Osteoblast (primary cell): ENCODE results near the gene MYLK4. TPM values are rescaled to one million over a fixed set of nuclear protein-coding genes. Genes with fewer than 3 reads are reported as not detected.

ENCODE experiments used
- DNase-seq: peaks from one replicate; pipeline ENCODE4 v3.0.0; 2011; ENCODE audit warnings: low spot score, mixed read lengths; ENCODE audit not compliant: insufficient read length; ENCODE audit errors: missing footprints
- H2AFZ ChIP-seq: 2 replicates; pipeline ENCODE4 v1.6.0; 2011; ENCODE audit warnings: mild to moderate bottlenecking, low read length
- H3K27ac ChIP-seq: 2 replicates; pipeline ENCODE4 v1.5.1; 2011; ENCODE audit warnings: mild to moderate bottlenecking, low read depth, low read length, moderate library complexity
- H3K27me3 ChIP-seq: 2 replicates; pipeline ENCODE4 v1.6.0; 2012; ENCODE audit warnings: mild to moderate bottlenecking, control low read depth, inconsistent platforms, low read length, moderate library complexity; ENCODE audit not compliant: insufficient read depth
- H3K36me3 ChIP-seq: 2 replicates; pipeline ENCODE4 v1.5.1; 2011; ENCODE audit warnings: mild to moderate bottlenecking, low read length, control low read depth, moderate library complexity; ENCODE audit not compliant: insufficient read depth
- H3K4me1 ChIP-seq: 2 replicates; pipeline ENCODE4 v1.5.1; 2011; ENCODE audit warnings: mild to moderate bottlenecking, low read length, control low read depth, moderate library complexity; ENCODE audit not compliant: insufficient read depth
- H3K4me2 ChIP-seq: 2 replicates; pipeline ENCODE4 v1.6.0; 2011; ENCODE audit warnings: mild to moderate bottlenecking, low read length; ENCODE audit not compliant: insufficient read depth
- H3K4me3 ChIP-seq: fragments of 200-600 bp; sonication (generic); 3 replicates; pipeline ENCODE4 v1.5.1; 2012; ENCODE audit warnings: mild to moderate bottlenecking, low read length, inconsistent platforms; ENCODE audit not compliant: insufficient read depth
- H3K79me2 ChIP-seq: 2 replicates; pipeline ENCODE4 v1.6.0; 2012; ENCODE audit warnings: mild to moderate bottlenecking, low read length, control low read depth, inconsistent platforms; ENCODE audit not compliant: insufficient read depth
- H3K9me3 ChIP-seq: 2 replicates; pipeline ENCODE4 v1.5.1; 2011; ENCODE audit warnings: low read depth, low read length, control low read depth
- H4K20me1 ChIP-seq: 2 replicates; pipeline ENCODE4 v1.6.0; 2012; ENCODE audit warnings: mild to moderate bottlenecking, low read length, control low read depth; ENCODE audit not compliant: insufficient read depth
- total RNA-seq: library from RNA; depleted of rRNA; stranded (reverse); fragments of >200 nt; gene quantifications from 2 replicates; pipeline ENCODE4 v1.2.3, GENCODE V29; 2012
- TF ChIP-seq, protein P1 (sequence below): IDR thresholded peaks from 2 replicates; pipeline ENCODE4 v1.5.1; 2011; ENCODE audit warnings: mild to moderate bottlenecking, low read depth, low read length, moderate library complexity; ENCODE audit errors: extremely low read depth

MYLK4 gene
- total RNA-seq: 0.36 and 0.88 TPM in 2 replicates

DNA sequence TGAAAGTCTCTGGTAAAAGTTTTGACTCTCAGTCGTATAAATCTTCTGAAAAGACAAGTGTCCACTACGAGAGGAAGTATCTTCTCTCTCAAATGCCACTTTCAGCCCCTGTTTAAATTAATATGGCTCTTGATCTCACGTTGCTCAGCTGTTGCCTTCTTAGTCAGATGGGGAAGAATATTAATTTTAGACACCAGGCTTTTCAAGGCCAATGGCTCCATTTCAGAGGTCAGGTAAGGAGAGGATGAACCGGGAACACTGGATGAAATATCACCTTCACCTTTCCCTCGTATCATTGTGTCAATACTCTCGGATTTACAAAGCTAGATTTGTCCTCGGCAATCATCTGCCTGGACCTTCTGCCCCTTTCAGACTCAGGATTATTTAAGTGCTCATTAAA is at the start of gene MYLK4:
Gene MYLK4 (minus strand): TSS at position 91 of the 400 bp plus-strand sequence. CDS start 1,628 bp downstream, outside the sequence.
- Histone ChIP-seq H3K79me2 (no peaks in the 10 kb centered on the region), H3K27ac (no peak within 1 kb of the TSS), H3K4me2 (peak within 1 kb of the TSS; percentile 89), H3K27me3 (no peaks in the 10 kb centered on the region), H2AFZ (peak within 1 kb of the TSS; percentile 71), H3K4me3 (peak within 1 kb of the TSS; percentile 65), H3K4me1 (peaks cover 4% of the 10 kb centered on the region), H3K9me3 (no peaks in the 10 kb centered on the region), H3K36me3 (no peaks in the 10 kb centered on the region), H4K20me1 (no peaks in the 10 kb centered on the region)
- TF ChIP-seq, protein P1, sequence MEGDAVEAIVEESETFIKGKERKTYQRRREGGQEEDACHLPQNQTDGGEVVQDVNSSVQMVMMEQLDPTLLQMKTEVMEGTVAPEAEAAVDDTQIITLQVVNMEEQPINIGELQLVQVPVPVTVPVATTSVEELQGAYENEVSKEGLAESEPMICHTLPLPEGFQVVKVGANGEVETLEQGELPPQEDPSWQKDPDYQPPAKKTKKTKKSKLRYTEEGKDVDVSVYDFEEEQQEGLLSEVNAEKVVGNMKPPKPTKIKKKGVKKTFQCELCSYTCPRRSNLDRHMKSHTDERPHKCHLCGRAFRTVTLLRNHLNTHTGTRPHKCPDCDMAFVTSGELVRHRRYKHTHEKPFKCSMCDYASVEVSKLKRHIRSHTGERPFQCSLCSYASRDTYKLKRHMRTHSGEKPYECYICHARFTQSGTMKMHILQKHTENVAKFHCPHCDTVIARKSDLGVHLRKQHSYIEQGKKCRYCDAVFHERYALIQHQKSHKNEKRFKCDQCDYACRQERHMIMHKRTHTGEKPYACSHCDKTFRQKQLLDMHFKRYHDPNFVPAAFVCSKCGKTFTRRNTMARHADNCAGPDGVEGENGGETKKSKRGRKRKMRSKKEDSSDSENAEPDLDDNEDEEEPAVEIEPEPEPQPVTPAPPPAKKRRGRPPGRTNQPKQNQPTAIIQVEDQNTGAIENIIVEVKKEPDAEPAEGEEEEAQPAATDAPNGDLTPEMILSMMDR: no peak
- no peak for DNase-seq

DNA sequence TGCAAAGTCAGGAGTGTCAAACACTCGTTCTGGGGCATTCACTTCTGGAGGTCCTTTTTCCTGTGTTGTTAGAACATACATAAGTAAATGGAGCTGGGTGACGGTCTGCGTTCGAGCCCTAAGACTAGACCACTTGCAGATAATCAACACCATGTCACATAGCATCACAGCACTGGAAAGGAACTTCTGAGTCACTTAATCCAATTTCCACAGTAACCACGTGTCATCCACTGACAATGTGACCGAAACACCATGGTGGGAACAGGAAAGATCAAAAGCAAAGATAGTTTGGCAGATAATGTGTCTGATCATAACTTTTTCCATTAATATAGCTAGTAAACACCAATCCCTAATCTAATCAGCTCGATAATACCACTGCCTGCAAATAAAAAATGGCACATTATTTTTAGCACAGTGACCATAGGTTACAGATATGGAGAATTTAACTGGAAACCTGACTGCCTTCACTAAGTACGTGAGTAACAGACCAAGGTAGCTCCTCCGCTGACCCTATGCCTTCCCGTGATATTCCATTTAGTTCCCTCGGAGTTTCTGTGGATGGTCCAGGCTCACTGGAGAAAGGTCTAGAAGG is 49.3 kb upstream of the MYLK4 start:
- no peaks in the 10 kb centered on the region for H3K36me3 ChIP-seq
- H3K4me3 ChIP-seq: no peak overlapping the region
- DNase-seq: no peak
- H3K27me3 ChIP-seq: no peaks in the 10 kb centered on the region
- no peak overlapping the region for H3K27ac ChIP-seq
- H3K9me3 ChIP-seq: no peaks in the 10 kb centered on the region
- TF ChIP-seq, protein P1: no peak
- H3K79me2 ChIP-seq: no peaks in the 10 kb centered on the region
- no peaks in the 10 kb centered on the region for H3K4me1 ChIP-seq
- H4K20me1 ChIP-seq: no peaks in the 10 kb centered on the region
- no peak overlapping the region for H3K4me2 ChIP-seq
- H2AFZ ChIP-seq: no peak overlapping the region

DNA sequence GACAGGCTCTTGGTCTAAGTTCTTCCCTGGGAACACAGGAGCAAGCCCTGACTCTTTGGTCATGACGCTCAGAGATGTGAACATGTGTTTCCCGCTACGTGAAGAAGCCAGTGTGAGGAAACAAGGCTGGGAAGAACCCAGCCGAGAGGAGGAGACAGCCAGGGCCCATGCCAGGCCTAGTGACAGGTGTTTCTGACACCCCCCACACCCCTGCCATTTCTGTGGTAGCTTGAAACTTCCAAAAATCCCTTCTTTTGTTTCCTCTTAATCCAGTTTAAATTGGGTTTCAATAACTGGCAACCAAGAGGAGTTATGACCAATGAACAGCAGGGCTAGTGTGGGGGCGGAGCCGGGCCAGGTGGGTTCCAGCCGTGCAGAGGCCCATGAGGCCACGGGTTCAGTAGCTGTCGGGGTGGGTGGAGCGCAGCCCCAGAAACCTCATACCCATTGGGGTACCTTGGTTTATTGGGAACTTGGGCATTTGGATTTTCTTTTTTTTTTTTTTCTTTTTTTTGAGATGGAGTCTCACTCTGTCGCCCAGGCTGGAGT is 47.9 kb upstream of the MYLK4 start:
- Histone ChIP-seq H2AFZ (no peak overlapping the region), H3K36me3 (no peaks in the 10 kb centered on the region), H3K79me2 (no peaks in the 10 kb centered on the region), H3K27ac (no peak overlapping the region), H3K4me2 (no peak overlapping the region), H3K27me3 (no peaks in the 10 kb centered on the region), H4K20me1 (no peaks in the 10 kb centered on the region), H3K4me1 (peaks cover 4% of the 10 kb centered on the region), H3K4me3 (no peak overlapping the region), H3K9me3 (no peaks in the 10 kb centered on the region)
- no peak for DNase-seq
- TF ChIP-seq, protein P1: no peak

DNA sequence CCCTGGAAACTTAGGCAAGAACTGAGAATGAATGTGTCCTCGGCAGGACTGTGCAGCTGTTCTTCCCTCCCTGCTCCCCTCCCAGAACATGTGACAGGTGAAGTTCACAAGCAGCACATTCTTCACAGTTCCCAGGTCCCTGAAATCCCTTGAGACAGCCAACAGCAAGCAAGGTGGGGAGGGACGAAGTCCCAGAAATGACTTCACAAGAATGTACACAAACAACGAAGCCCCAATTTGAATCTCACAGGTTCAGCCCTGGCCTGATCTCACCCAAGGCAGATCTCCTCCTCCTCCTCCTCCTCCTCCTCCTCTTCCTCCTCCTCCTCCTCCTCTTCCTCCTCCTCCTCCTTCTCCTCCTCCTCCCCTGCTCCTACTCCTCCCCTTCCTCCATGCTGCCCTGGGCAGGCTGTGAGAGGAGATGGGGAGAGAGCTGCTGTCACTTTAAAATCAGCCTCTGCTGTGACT is 46.9 kb upstream of the MYLK4 start:
- Histone ChIP-seq H3K27me3 (no peaks in the 10 kb centered on the region), H3K9me3 (no peaks in the 10 kb centered on the region), H3K79me2 (no peaks in the 10 kb centered on the region), H3K36me3 (no peaks in the 10 kb centered on the region), H2AFZ (no peak overlapping the region), H3K4me1 (peaks cover 4% of the 10 kb centered on the region), H3K4me2 (no peak overlapping the region), H3K27ac (no peak overlapping the region), H3K4me3 (no peak overlapping the region), H4K20me1 (no peaks in the 10 kb centered on the region)
- TF ChIP-seq, protein P1: no peak
- no peak for DNase-seq
